PC-3 (cell line): Measurements from ENCODE around the gene UBXN2A. TPM values are rescaled to one million over a fixed set of nuclear protein-coding genes. Genes with fewer than 3 reads are reported as not detected.

Experiments used
- ATAC-seq: fragments of 200-7000 bp; cut with Tn5 transposase; 2 replicates; pipeline ENCODE4 v1.9.1; 2020; ENCODE audit warnings: mild to moderate bottlenecking, moderate library complexity
- BruUV-seq: library from RNA; stranded (reverse); fragments of 400-500 nt; replicated peaks from 2 replicates; lab custom pipeline; 2021; lab: Mats Ljungman, UMichigan
- CTCF ChIA-PET: fragments of 300-600 bp; sonication (Branson Sonifier 250); formaldehyde crosslinking; loops from one replicate; lab custom pipeline; 2022; ENCODE audit warnings: antibody characterized with exemption; lab: Charles Lee
- POLR2A ChIA-PET: fragments of 300-600 bp; sonication (Branson Sonifier 250); formaldehyde crosslinking; loops from one replicate; lab custom pipeline; 2022; ENCODE audit warnings: antibody characterized with exemption; ENCODE audit not compliant: unreplicated experiment; lab: Charles Lee
- DNase-seq: peaks from one replicate; pipeline ENCODE4 v3.0.0-alpha.2; 2015
- H2AFZ ChIP-seq: fragments of 300-600 bp; sonication (generic); 2 replicates; pipeline ENCODE4 v1.6.0; 2016; ENCODE audit warnings: antibody characterized with exemption, low read length
- H3F3A ChIP-seq: fragments of 300-600 bp; sonication (generic); one replicate; pipeline ENCODE4 v1.6.0; 2017; ENCODE audit warnings: antibody characterized with exemption, low read length, control low read depth, mild to moderate bottlenecking; ENCODE audit not compliant: unreplicated experiment
- H3K27ac ChIP-seq: fragments of 300-600 bp; sonication (generic); 2 replicates; pipeline ENCODE4 v1.5.1; 2016; ENCODE audit warnings: mild to moderate bottlenecking, low read length
- H3K27me3 ChIP-seq: fragments of 300-600 bp; sonication (generic); 2 replicates; pipeline ENCODE4 v1.6.1; 2016; ENCODE audit warnings: low read length, mixed read lengths
- H3K36me3 ChIP-seq: fragments of 300-600 bp; sonication (generic); 2 replicates; pipeline ENCODE4 v1.6.1; 2016; ENCODE audit warnings: low read depth, mixed run types, low read length, mixed read lengths
- H3K4me1 ChIP-seq: fragments of 300-600 bp; sonication (generic); 2 replicates; pipeline ENCODE4 v1.5.1; 2016; ENCODE audit warnings: low read length; ENCODE audit not compliant: insufficient read depth
- H3K4me2 ChIP-seq: fragments of 300-600 bp; sonication (generic); 2 replicates; pipeline ENCODE4 v1.6.0; 2016; ENCODE audit warnings: low read length
- H3K4me3 ChIP-seq: fragments of 300-600 bp; sonication (generic); 2 replicates; pipeline ENCODE4 v1.5.1; 2016; ENCODE audit warnings: mild to moderate bottlenecking, low read length, mixed read lengths
- H3K79me2 ChIP-seq: fragments of 300-600 bp; sonication (generic); 2 replicates; pipeline ENCODE4 v1.6.1; 2017; ENCODE audit warnings: low read length, mixed read lengths
- H3K9ac ChIP-seq: fragments of 300-600 bp; sonication (generic); 2 replicates; pipeline ENCODE4 v1.6.0; 2016; ENCODE audit warnings: mild to moderate bottlenecking, low read length
- H3K9me2 ChIP-seq: fragments of 300-600 bp; sonication (generic); replicated peaks from 2 replicates; pipeline ENCODE4 v1.6.1; 2016; ENCODE audit warnings: mixed run types, low read length, mixed read lengths
- H3K9me3 ChIP-seq: fragments of 300-600 bp; sonication (generic); 2 replicates; pipeline ENCODE4 v1.6.1; 2016; ENCODE audit warnings: low read length, mixed read lengths
- H4K20me1 ChIP-seq: fragments of 300-600 bp; sonication (generic); 2 replicates; pipeline ENCODE4 v1.6.1; 2016; ENCODE audit warnings: low read length, mixed read lengths
- EZH2 ChIP-seq: fragments of 300-600 bp; sonication (generic); IDR thresholded peaks from one replicate; pipeline ENCODE4 v1.6.1; 2017; ENCODE audit warnings: antibody characterized with exemption, mild to moderate bottlenecking, low read length; ENCODE audit not compliant: unreplicated experiment
- EZH2phosphoT487 ChIP-seq: fragments of 300-600 bp; sonication (generic); IDR thresholded peaks from 2 replicates; pipeline ENCODE4 v1.6.1; 2018; ENCODE audit warnings: mild to moderate bottlenecking, antibody characterized with exemption, low read length, borderline replicate concordance
- intact Hi-C: fragments of 100-400 bp; cut with micrococcal nuclease; formaldehyde crosslinking; loops from 2 replicates; pipeline ENCODE4 v1.9.0; 2023
- total RNA-seq: library from RNA; depleted of rRNA; stranded (reverse); fragments of >200 nt; gene quantifications from 2 replicates; pipeline ENCODE4 v1.2.3, GENCODE V29; 2014
- TF ChIP-seq, protein P1 (sequence below): fragments of 300-600 bp; sonication (generic); conservative IDR thresholded peaks from 2 replicates; pipeline ENCODE4 v1.5.1; 2017; ENCODE audit warnings: antibody characterized with exemption, low read depth, mild to moderate bottlenecking, low read length

Gene UBXN2A
- total RNA-seq, 1 experiment from 2014 or later = 15.4 TPM

DNA sequence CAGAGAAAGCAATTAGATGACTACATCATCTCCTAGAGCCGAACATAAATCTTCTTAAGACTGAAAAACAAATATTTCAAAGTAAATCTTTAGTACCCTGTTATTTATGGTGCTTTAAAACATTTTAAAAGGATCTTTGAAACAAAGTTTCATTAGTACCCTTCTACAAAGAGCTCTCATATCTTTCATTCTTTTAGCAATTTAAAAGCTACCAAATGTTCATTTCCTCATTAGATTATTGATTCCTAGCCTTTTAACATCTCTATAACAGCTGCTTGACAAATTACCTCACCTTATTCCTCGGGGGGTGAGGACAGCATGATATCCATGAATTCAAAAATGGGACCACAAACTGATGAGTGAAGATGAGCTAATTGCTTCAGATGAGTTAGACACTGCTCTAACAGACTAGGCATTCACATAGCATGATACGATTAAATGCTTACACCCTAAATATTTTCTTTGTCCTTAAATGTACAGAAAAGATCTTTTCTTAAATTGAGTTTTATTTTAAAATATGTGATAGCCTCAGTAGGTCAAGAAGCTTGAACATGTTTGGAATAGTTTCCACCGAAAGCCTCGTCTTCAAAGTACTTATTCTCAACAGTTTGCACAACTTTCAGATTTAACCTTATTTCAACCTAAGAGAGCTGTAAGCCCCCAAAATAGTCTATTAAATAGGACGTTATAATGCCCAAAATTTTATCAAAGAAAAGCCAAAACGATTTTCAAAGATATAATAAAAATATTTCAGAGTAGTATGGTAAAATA, 15.5 kb upstream of the UBXN2A start:
- Histone ChIP-seq H3K4me3 (peak overlapping the region; percentile 89), H3K27ac (no peak overlapping the region), H3K4me1 (peaks cover 24% of the 10 kb centered on the region), H3K9ac (peak overlapping the region; percentile 91; the same call in 1 of the 2 replicates), H3K9me3 (no peaks in the 10 kb centered on the region), H3F3A (no peaks in the 10 kb centered on the region), H3K27me3 (no peaks in the 10 kb centered on the region), H3K79me2 (peaks cover 89% of the 10 kb centered on the region), H3K9me2 (no peaks in the 10 kb centered on the region), H4K20me1 (0 out of 2 replicates have a peak, but pooled peaks cover 7% of the 10 kb centered on the region), H3K36me3 (no peaks in the 10 kb centered on the region), H3K4me2 (peak overlapping the region; percentile 98), H2AFZ (no peak overlapping the region)
- CTCF ChIA-PET = interaction anchor here (0.6 to 3.9 kb wide), 2 partner anchors 10 to 100 kb away, joined by 4 to 39 read pairs; no protein-coding TSS in a partner anchor
- TF ChIP-seq EZH2phosphoT487 = no peak
- BruUV-seq = no TSS peak
- DNase-seq = no peak
- ATAC-seq = no peak
- POLR2A ChIA-PET = interaction anchor here (0.6 to 1.2 kb wide), 2 partner anchors 23 to 207 kb away, joined by 3 to 6 read pairs; no protein-coding TSS in a partner anchor
- intact Hi-C loops = loop anchor here (1.0 kb wide), 1 partner anchor 100 kb away; no protein-coding TSS in a partner anchor

DNA sequence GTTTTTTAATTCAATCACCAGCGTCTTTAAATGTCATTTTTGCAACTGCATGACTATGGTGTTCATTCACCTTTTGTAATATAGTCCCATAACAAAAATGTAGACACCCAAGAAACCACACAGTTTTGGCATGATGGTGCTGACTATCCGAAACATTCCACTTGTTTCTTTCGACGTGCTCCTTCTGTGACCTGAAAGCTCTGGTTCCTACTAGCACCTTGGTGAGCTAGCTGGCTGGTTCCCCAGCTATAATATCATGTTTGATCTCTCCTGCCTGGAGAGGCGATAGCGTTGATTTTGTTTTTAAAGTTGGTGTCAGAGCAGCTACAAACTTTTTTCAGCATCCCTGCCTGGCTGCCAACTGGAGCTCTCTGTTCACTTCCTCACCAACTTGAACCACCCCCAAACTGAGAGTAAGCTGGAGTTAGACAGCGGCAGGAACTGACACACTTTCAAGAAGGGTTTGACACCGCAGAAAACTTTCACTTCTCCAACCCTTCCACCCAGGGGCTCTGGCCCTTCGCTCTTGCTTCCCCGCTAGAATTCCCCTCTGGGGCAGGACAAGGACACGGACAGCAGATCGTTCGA, 14.5 kb upstream of the UBXN2A start:
- intact Hi-C loops = loop anchor here (1.0 kb wide), 1 partner anchor 101 kb away; no protein-coding TSS in a partner anchor
- CTCF ChIA-PET = interaction anchor here (1.8 to 3.9 kb wide), 2 partner anchors 101 to 159 kb away, joined by 24 to 39 read pairs; partner anchors contain the start of gene TP53I3
- Histone ChIP-seq H3K9ac (peak overlapping the region; percentile 91), H3F3A (no peaks in the 10 kb centered on the region), H3K79me2 (peaks cover 79% of the 10 kb centered on the region), H3K27me3 (no peaks in the 10 kb centered on the region), H3K4me3 (peak overlapping the region; percentile 89), H3K4me2 (peak overlapping the region; percentile 98), H3K9me2 (no peaks in the 10 kb centered on the region), H4K20me1 (0 out of 2 replicates have a peak, but pooled peaks cover 7% of the 10 kb centered on the region), H3K36me3 (no peaks in the 10 kb centered on the region), H3K4me1 (peaks cover 24% of the 10 kb centered on the region), H2AFZ (peak overlapping the region; percentile 95; the same call in 1 of the 2 replicates), H3K9me3 (no peaks in the 10 kb centered on the region), H3K27ac (peak overlapping the region; percentile 75)
- peak; percentile 64 for DNase-seq
- TSS peak; percentile 41 for BruUV-seq
- peak; percentile 45 for ATAC-seq
- TF ChIP-seq EZH2 = no peak
- TF ChIP-seq, protein P1, sequence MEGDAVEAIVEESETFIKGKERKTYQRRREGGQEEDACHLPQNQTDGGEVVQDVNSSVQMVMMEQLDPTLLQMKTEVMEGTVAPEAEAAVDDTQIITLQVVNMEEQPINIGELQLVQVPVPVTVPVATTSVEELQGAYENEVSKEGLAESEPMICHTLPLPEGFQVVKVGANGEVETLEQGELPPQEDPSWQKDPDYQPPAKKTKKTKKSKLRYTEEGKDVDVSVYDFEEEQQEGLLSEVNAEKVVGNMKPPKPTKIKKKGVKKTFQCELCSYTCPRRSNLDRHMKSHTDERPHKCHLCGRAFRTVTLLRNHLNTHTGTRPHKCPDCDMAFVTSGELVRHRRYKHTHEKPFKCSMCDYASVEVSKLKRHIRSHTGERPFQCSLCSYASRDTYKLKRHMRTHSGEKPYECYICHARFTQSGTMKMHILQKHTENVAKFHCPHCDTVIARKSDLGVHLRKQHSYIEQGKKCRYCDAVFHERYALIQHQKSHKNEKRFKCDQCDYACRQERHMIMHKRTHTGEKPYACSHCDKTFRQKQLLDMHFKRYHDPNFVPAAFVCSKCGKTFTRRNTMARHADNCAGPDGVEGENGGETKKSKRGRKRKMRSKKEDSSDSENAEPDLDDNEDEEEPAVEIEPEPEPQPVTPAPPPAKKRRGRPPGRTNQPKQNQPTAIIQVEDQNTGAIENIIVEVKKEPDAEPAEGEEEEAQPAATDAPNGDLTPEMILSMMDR = no peak
- TF ChIP-seq EZH2phosphoT487 = no peak
- POLR2A ChIA-PET = interaction anchor here (0.5 to 1.2 kb wide), 2 partner anchors 14 to 24 kb away, joined by 6 to 23 read pairs; no protein-coding TSS in a partner anchor

DNA sequence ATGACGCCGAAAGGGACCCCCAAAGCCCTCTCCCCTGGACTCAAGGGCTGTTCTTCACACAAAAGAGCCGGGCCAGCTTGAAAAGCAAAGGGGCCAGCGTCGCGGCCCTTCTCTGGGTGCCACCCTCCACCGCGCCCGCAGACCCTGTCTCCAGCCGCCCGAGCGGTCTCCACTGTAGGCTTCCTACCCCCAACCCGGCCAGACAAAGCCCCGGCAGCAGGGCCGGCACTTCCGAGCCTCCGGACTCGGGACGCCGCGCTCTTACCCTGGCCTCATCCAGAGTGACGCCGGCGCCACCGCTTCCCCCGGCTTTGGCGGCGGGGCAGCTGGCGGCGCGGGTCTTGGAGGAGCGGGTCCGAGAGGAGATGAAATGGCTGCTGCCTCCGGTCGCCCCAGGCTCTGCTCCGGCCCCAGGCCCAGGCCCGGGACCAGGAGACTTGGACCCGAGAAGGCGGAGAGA, 13.9 kb upstream of the UBXN2A start:
- no peak for TF ChIP-seq EZH2
- no peak for TF ChIP-seq EZH2phosphoT487
- TF ChIP-seq, protein P1 = no peak
- BruUV-seq = no TSS peak
- H3K4me1 ChIP-seq = peaks cover 22% of the 10 kb centered on the region
- H3F3A ChIP-seq = no peaks in the 10 kb centered on the region
- H3K4me3 ChIP-seq = peak overlapping the region; percentile 89
- ChIA-PET CTCF (interaction anchor here (0.6 to 3.9 kb wide), 10 partner anchors 14 to 1162 kb away, joined by 4 to 39 read pairs (median 6); partner anchors contain the start of genes SF3B6, TP53I3 and UBXN2A), POLR2A (interaction anchor here (0.9 to 1.8 kb wide), 3 partner anchors 123 to 158 kb away, joined by 5 to 15 read pairs (median 13); partner anchors contain the start of genes SF3B6 and TP53I3)
- H3K79me2 ChIP-seq = peaks cover 74% of the 10 kb centered on the region
- peak overlapping the region; percentile 91 for H3K9ac ChIP-seq
- DNase-seq (no peak), ATAC-seq (peak; percentile 36)
- peak overlapping the region; percentile 98 for H3K4me2 ChIP-seq
- H3K36me3 ChIP-seq = no peaks in the 10 kb centered on the region
- peak overlapping the region; percentile 75 for H3K27ac ChIP-seq
- no peaks in the 10 kb centered on the region for H3K27me3 ChIP-seq
- intact Hi-C loops = no loop called here
- H2AFZ ChIP-seq = peak overlapping the region; percentile 95
- H3K9me2 ChIP-seq = no peaks in the 10 kb centered on the region
- H3K9me3 ChIP-seq = no peaks in the 10 kb centered on the region
- 0 out of 2 replicates have a peak, but pooled peaks cover 7% of the 10 kb centered on the region for H4K20me1 ChIP-seq
